Immature natural killer cell (primary cell): Measurements from ENCODE around the gene RDH14. TPM values are rescaled to one million over a fixed set of nuclear protein-coding genes. Genes with fewer than 3 reads are reported as not detected.
A peak's percentile ranks its signal among the peaks of the same experiment; 100 is the strongest.

ENCODE experiments used
- DNase-seq, 3 donors: peaks; one replicate each; pipeline ENCODE4 v3.0.0; 2022; ENCODE audit warnings: mixed read lengths in 1 of 3
- H3K27ac Mint-ChIP-seq, 6 donors: one replicate each; pipeline ENCODE4 v1.8.0; 2020; ENCODE audit warnings: mixed read lengths in 6 of 6, mild to moderate bottlenecking in 5 of 6, inconsistent platforms in 4 of 6, moderate library complexity in 3 of 6
- H3K27me3 Mint-ChIP-seq, 3 donors: one replicate each; pipeline ENCODE4 v1.8.0; 2020 to 2021; ENCODE audit warnings: low read depth in 3 of 3, mild to moderate bottlenecking in 3 of 3, mixed read lengths in 3 of 3, moderate library complexity in 3 of 3, inconsistent platforms in 1 of 3
- H3K36me3 Mint-ChIP-seq, 3 donors: one replicate each; pipeline ENCODE4 v1.8.0; 2020; ENCODE audit warnings: mixed read lengths in 3 of 3, inconsistent platforms in 2 of 3, mild to moderate bottlenecking in 2 of 3
- H3K4me1 Mint-ChIP-seq, 2 donors: one replicate each; pipeline ENCODE4 v1.8.0; 2020; ENCODE audit warnings: inconsistent platforms in 2 of 2, mild to moderate bottlenecking in 2 of 2, mixed read lengths in 2 of 2, moderate library complexity in 1 of 2
- H3K4me3 Mint-ChIP-seq, 5 donors: one replicate each; pipeline ENCODE4 v1.8.0; 2020; ENCODE audit warnings: mild to moderate bottlenecking in 5 of 5, mixed read lengths in 5 of 5, inconsistent platforms in 3 of 5, moderate library complexity in 3 of 5
- H3K9me3 Mint-ChIP-seq, 6 donors: one replicate each; pipeline ENCODE4 v1.8.0; 2020; ENCODE audit warnings: mild to moderate bottlenecking in 6 of 6, mixed read lengths in 6 of 6, inconsistent platforms in 4 of 6, moderate library complexity in 3 of 6
- polyA plus RNA-seq, 3 donors: library from polyadenylated mRNA; unstranded; fragments of 300-500 nt; fragmentation: Illumina TruSeq; gene quantifications; one replicate each; pipeline ENCODE4 v1.2.3, GENCODE V29; 2021

RDH14 gene
- polyA plus RNA-seq, 3 donors from 2014 or later, result 34.9 to 45.2 (median 36.7) TPM

DNA sequence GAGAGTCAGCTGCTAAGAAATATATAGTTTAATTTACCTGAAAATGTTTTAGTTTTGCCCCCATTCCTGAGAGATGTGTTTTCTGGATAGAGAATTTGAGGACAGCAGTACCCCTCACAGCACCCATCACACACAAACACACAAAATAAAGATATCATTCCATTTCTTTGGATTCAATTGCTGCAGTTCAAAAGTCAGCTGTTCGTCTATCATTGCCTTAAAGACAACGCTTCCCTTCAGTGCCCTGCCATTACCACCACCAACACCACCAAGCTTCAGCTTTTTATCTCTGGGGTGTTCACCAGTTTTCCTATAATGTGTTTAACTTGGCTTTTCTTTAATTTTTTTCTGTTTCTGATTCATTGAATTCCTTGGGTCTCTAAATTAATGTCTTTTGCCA lies 49.7 kb downstream of the RDH14 start:
- H3K36me3 Mint-ChIP-seq, result no peaks in the 10 kb centered on the region
- no peak overlapping the region for H3K4me3 Mint-ChIP-seq
- no peak for DNase-seq
- H3K9me3 Mint-ChIP-seq, result no peaks in the 10 kb centered on the region
- H3K27ac Mint-ChIP-seq, result no peak overlapping the region
- no peaks in the 10 kb centered on the region for H3K4me1 Mint-ChIP-seq
- peaks cover 2 to 13% (median 9%) of the 10 kb centered on the region in 3 donors for H3K27me3 Mint-ChIP-seq

GRCh38 chr2:18506883-18507509 lies 53.5 kb downstream of the RDH14 start:
- peaks cover 2 to 9% (median 8%) of the 10 kb centered on the region in 3 donors for H3K27me3 Mint-ChIP-seq
- no peaks in the 10 kb centered on the region for H3K36me3 Mint-ChIP-seq
- H3K27ac Mint-ChIP-seq, result no peak overlapping the region
- peak overlapping the region in 1 of 5 donors; percentile 22 for H3K4me3 Mint-ChIP-seq
- no peaks in the 10 kb centered on the region for H3K4me1 Mint-ChIP-seq
- no peak for DNase-seq
- H3K9me3 Mint-ChIP-seq, result no peaks in the 10 kb centered on the region

DNA sequence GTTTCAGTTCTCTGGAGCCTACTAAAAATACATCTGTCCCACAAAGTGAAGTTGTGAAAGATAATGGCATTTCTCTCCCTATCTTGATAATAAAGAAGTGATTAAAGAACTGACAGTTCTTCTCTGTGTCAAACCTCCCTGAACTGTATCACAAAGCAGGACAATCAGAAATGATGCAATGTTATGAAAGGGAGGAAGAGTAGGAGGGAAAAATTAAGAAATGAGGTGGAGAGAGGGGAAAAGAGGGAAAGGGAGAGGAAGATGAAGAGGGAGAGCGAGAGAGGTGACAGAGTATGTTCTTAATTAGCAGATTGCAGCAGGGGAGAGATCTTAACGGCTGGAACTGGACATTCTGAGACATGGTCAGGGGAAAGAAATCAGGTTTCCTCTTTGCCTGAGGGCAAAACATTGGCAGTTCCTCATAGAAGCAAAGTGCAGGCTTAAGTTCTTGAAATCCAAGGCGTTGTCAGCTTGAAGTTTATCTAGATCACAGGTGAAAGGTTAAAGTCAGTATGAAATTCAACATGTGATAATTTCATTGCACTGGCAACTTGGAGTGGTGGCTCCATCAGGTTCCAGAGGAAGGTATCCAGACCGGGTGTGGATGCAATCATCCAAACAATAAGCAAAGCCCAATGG lies 54.6 kb downstream of the RDH14 start:
- no peaks in the 10 kb centered on the region for H3K36me3 Mint-ChIP-seq
- H3K4me3 Mint-ChIP-seq, result no peak overlapping the region

More for the DNA sequence above, 54.6 kb downstream of the RDH14 start:
- peaks cover 4 to 6% (median 4%) of the 10 kb centered on the region in 3 donors for H3K27me3 Mint-ChIP-seq
- no peaks in the 10 kb centered on the region for H3K9me3 Mint-ChIP-seq
- H3K27ac Mint-ChIP-seq, result no peak overlapping the region
- DNase-seq, result no peak
- no peaks in the 10 kb centered on the region for H3K4me1 Mint-ChIP-seq

Other genes starting within 250 kb of the RDH14 start
- gene NT5C1B, start 28.9 kb upstream of the RDH14 start, polyA plus RNA-seq, result under 1 TPM in 2 of 3 donors, not detected in 1; 0.21 to 0.61 TPM